Measurements from ENCODE around the gene TUBE1.
A peak's percentile ranks its signal among the peaks of the same experiment; 100 is the strongest.
"Not testable (repeated sequence)": the region's sequence is repeated elsewhere in the genome, so short reads cannot be mapped to it uniquely, and the experiment has no call there.

The TUBE1 gene

GRCh38 chr6:112087136-112087911, at the start of gene TUBE1, which contains the start of gene FAM229B:
Gene TUBE1 (minus strand): TSS chr6:112087482. CDS start chr6:112087434, 48 bp downstream.
Gene FAM229B (plus strand): TSS chr6:112087591. CDS start chr6:112099284, 11,693 bp downstream.
- Mint-ChIP-seq H3K4me3 (no peak within 1 kb of the TSS), H3K9me3 (no peaks in the 10 kb centered on the region), H3K36me3 (peaks cover 11% of the 10 kb centered on the region), H3K27ac (no peak within 1 kb of the TSS), H3K4me1 (peaks cover 11% of the 10 kb centered on the region), H3K27me3 (peaks cover 8% of the 10 kb centered on the region)
- CTCF ChIA-PET = interaction anchor here (0.8 to 4.7 kb wide), 8 partner anchors 10 to 76 kb away, joined by 3 to 97 read pairs (median 4); no protein-coding TSS in a partner anchor
- peak; percentile 94 for DNase-seq

- H3K4me3 Mint-ChIP-seq = no peak overlapping the region
- H3K27me3 Mint-ChIP-seq = peaks cover 8% of the 10 kb centered on the region
- no peaks in the 10 kb centered on the region for H3K4me1 Mint-ChIP-seq
- no peak for DNase-seq
- CTCF ChIA-PET = no interaction called here
- H3K9me3 Mint-ChIP-seq = no peaks in the 10 kb centered on the region
- no peak overlapping the region for H3K27ac Mint-ChIP-seq
- H3K36me3 Mint-ChIP-seq = no peaks in the 10 kb centered on the region
Measured at GRCh38 chr6:112130878-112131277, 43.6 kb upstream of the TUBE1 start.

- CTCF ChIA-PET = no interaction called here
- no peak overlapping the region for H3K27ac Mint-ChIP-seq
Measured at GRCh38 chr6:112128208-112128607, 40.9 kb upstream of the TUBE1 start.

GRCh38 chr6:112123982-112124381, 36.7 kb upstream of the TUBE1 start:
- Mint-ChIP-seq H3K27ac (no peak overlapping the region), H3K4me3 (no peak overlapping the region), H3K4me1 (no peaks in the 10 kb centered on the region), H3K9me3 (no peaks in the 10 kb centered on the region), H3K27me3 (peaks cover 4% of the 10 kb centered on the region), H3K36me3 (no peaks in the 10 kb centered on the region)
- CTCF ChIA-PET = interaction anchor here (0.6 kb wide), 1 partner anchor 127 kb away, joined by 3 read pairs; no protein-coding TSS in a partner anchor
- DNase-seq = no peak

More at GRCh38 chr6:112128208-112128607, 40.9 kb upstream of the TUBE1 start:
- Mint-ChIP-seq H3K9me3 (no peaks in the 10 kb centered on the region), H3K4me3 (no peak overlapping the region), H3K4me1 (no peaks in the 10 kb centered on the region), H3K36me3 (no peaks in the 10 kb centered on the region), H3K27me3 (peaks cover 11% of the 10 kb centered on the region)
- DNase-seq = no peak

DNA sequence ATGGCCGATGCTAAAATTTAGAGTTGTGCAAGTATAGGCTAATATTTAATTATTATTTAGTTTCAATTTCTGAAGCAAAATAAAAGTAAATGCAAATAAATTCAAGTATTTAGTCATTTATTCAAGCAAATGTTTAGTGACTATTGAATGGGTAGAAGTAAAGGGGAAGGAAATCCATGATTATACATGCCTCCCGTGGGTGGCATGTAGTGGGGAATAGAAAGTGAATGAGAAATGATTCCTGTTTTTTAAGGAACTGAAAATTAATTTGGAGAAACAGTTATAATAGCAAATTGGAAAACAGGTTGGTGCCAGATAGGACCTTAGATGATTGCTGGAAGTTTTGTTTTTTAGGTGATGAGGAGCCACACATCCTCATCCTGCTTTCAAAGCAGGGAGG, 35.5 kb upstream of the TUBE1 start:
- H3K27me3 Mint-ChIP-seq = peaks cover 4% of the 10 kb centered on the region
- no peak for DNase-seq
- H3K9me3 Mint-ChIP-seq = no peaks in the 10 kb centered on the region
- CTCF ChIA-PET = no interaction called here
- peaks cover 3% of the 10 kb centered on the region for H3K4me1 Mint-ChIP-seq
- H3K27ac Mint-ChIP-seq = no peak overlapping the region
- H3K4me3 Mint-ChIP-seq = no peak overlapping the region
- H3K36me3 Mint-ChIP-seq = no peaks in the 10 kb centered on the region

DNA sequence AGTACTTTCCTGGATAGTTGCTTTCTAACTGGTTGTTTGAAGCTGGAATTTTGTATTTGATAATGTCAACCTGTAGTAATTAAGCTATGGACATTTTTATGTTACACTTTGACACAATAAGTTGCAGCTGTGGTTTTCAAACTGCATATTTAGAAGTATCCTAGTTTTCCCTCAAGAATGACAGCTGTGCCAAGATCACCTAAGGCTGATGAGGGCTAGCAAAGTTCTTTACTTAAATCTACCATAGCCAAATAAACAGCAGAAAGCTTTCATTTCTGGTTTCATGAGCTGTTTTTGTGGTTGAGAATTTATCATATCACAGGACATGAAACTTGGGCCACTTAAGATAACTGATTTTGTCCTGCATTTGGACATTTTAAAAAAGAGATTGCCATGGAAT, 30.8 kb upstream of the TUBE1 start:
- Mint-ChIP-seq H3K36me3 (no peaks in the 10 kb centered on the region), H3K27me3 (peaks cover 15% of the 10 kb centered on the region), H3K27ac (no peak overlapping the region), H3K4me1 (peaks cover 14% of the 10 kb centered on the region), H3K4me3 (no peak overlapping the region), H3K9me3 (no peaks in the 10 kb centered on the region)
- CTCF ChIA-PET = interaction anchor here (1.0 kb wide), 1 partner anchor 45 kb away, joined by 3 read pairs; no protein-coding TSS in a partner anchor
- no peak for DNase-seq

DNA sequence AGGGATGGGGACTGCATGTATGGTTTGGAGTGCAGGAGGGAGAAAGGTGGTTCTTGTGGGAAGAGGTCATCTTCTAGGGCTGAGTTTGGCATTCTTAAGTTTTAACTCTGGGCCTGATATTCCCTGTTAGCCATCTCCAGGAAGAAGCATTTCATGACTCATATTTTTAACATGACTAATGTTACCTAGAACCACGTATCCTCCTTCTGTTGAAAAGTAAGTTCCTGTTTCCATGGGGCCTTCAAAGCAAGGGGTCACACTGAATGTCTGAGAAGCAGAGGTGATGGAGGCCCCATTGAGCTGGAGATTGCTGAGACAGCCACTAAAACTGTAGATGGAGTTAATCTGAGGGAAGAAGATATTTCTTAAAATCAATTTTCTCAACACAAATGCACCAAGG, 30.3 kb upstream of the TUBE1 start:
- CTCF ChIA-PET = interaction anchor here (1.0 to 1.6 kb wide), 2 partner anchors 45 to 46 kb away, joined by 3 read pairs; no protein-coding TSS in a partner anchor
- Mint-ChIP-seq H3K36me3 (no peaks in the 10 kb centered on the region), H3K9me3 (no peaks in the 10 kb centered on the region), H3K4me3 (no peak overlapping the region), H3K27me3 (peaks cover 15% of the 10 kb centered on the region), H3K4me1 (peaks cover 14% of the 10 kb centered on the region), H3K27ac (no peak overlapping the region)
- DNase-seq = no peak

GRCh38 chr6:112116221-112116620, 28.9 kb upstream of the TUBE1 start:
- Mint-ChIP-seq H3K27me3 (peaks cover 21% of the 10 kb centered on the region), H3K9me3 (no peaks in the 10 kb centered on the region), H3K27ac (peak overlapping the region; percentile 28), H3K4me1 (peaks cover 14% of the 10 kb centered on the region), H3K36me3 (no peaks in the 10 kb centered on the region), H3K4me3 (no peak overlapping the region)
- no peak for DNase-seq
- CTCF ChIA-PET = interaction anchor here (1.4 to 1.6 kb wide), 2 partner anchors 30 to 46 kb away, joined by 3 read pairs; no protein-coding TSS in a partner anchor

DNA sequence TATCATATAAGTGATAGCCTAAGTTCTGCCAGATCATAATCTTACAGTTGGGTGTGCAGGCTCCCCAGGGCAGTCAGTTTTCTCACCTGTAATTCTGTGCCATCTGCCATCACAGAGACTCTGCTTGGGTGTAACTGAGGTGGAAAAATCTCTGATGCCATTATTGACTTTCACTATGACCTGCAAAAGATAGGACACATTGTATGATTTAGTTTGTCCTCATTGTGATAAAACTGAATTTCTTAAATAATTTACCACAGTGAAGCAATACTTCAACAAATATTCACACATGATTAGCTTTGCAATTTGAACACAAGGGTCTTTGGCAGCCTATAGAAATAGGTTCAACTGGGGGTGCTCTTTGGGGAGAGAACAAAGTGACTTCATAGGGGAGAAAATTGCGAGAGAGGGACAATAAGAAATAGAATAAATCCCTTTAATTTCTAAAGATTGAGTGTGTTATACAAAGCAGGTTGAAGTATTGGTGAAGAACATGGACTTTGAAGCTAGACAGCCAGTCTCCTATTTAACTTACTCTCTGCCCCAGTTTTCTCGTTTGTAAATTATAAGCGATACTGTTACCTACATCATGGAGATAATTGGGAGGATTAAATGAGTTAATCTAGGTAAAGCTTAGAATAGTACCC, 27.4 kb upstream of the TUBE1 start:
- Mint-ChIP-seq H3K27ac (no peak overlapping the region), H3K9me3 (no peaks in the 10 kb centered on the region), H3K4me3 (no peak overlapping the region), H3K27me3 (peaks cover 21% of the 10 kb centered on the region), H3K36me3 (no peaks in the 10 kb centered on the region), H3K4me1 (peaks cover 14% of the 10 kb centered on the region)
- no peak for DNase-seq
- CTCF ChIA-PET = interaction anchor here (1.0 kb wide), 1 partner anchor 27 kb away, joined by 3 read pairs; the partner anchor contains the start of genes FAM229B and TUBE1

GRCh38 chr6:112113918-112114317, 26.6 kb upstream of the TUBE1 start:
- no peaks in the 10 kb centered on the region for H3K36me3 Mint-ChIP-seq
- no peak for DNase-seq
- no peaks in the 10 kb centered on the region for H3K9me3 Mint-ChIP-seq
- H3K4me1 Mint-ChIP-seq = peaks cover 14% of the 10 kb centered on the region
- peaks cover 24% of the 10 kb centered on the region for H3K27me3 Mint-ChIP-seq
- no peak overlapping the region for H3K27ac Mint-ChIP-seq
- no peak overlapping the region for H3K4me3 Mint-ChIP-seq
- CTCF ChIA-PET = no interaction called here

GRCh38 chr6:112113431-112113830, 26.1 kb upstream of the TUBE1 start:
- H3K9me3 Mint-ChIP-seq = no peaks in the 10 kb centered on the region
- H3K4me3 Mint-ChIP-seq = no peak overlapping the region
- no peaks in the 10 kb centered on the region for H3K36me3 Mint-ChIP-seq
- no peak overlapping the region for H3K27ac Mint-ChIP-seq
- H3K27me3 Mint-ChIP-seq = peaks cover 24% of the 10 kb centered on the region
- CTCF ChIA-PET = no interaction called here
- peaks cover 14% of the 10 kb centered on the region for H3K4me1 Mint-ChIP-seq
- no peak for DNase-seq

GRCh38 chr6:112109262-112109661, 22.0 kb upstream of the TUBE1 start:
- H3K4me3 Mint-ChIP-seq = no peak overlapping the region
- DNase-seq = no peak
- no peak overlapping the region for H3K27ac Mint-ChIP-seq
- H3K27me3 Mint-ChIP-seq = peaks cover 22% of the 10 kb centered on the region
- H3K36me3 Mint-ChIP-seq = no peaks in the 10 kb centered on the region
- H3K4me1 Mint-ChIP-seq = no peaks in the 10 kb centered on the region
- CTCF ChIA-PET = interaction anchor here (1.8 kb wide), 1 partner anchor 54 kb away, joined by 6 read pairs; no protein-coding TSS in a partner anchor
- H3K9me3 Mint-ChIP-seq = peaks cover 1% of the 10 kb centered on the region

GRCh38 chr6:112106562-112106961, 19.3 kb upstream of the TUBE1 start:
- Mint-ChIP-seq H3K4me1 (no peaks in the 10 kb centered on the region), H3K27ac (no peak overlapping the region), H3K9me3 (peaks cover 1% of the 10 kb centered on the region), H3K27me3 (peaks cover 15% of the 10 kb centered on the region), H3K36me3 (no peaks in the 10 kb centered on the region), H3K4me3 (no peak overlapping the region)
- DNase-seq = no peak
- CTCF ChIA-PET = no interaction called here

DNA sequence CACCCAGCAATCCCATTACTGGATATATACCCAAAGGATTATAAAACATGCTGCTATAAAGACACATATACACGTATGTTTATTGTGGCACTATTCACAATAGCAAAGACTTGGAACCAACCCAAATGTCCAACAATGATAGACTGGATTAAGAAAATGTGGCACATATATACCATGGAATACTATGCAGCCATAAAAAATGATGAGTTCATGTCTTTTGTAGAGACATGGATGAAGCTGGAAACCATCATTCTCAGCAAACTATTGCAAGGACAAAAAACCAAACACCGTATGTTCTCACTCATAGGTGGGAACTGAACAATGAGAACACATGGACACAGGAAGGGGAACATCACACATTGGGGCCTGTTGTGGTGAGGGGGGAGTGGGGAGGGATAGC, 18.7 kb upstream of the TUBE1 start:
- H3K9me3 Mint-ChIP-seq, DNase-seq, H3K4me3 Mint-ChIP-seq, H3K27ac Mint-ChIP-seq, H3K36me3 Mint-ChIP-seq, H3K4me1 Mint-ChIP-seq, CTCF ChIA-PET: not testable (repeated sequence)
- peaks cover 15% of the 10 kb centered on the region for H3K27me3 Mint-ChIP-seq
